Parathyroid adenoma (tissue), 2 donors: Measurements from ENCODE around the gene TGOLN2.
A peak's percentile ranks its signal among the peaks of the same experiment; 100 is the strongest.

Experiments
- H2AFZ ChIP-seq: fragments of 300-600 bp; sonication (generic); one replicate; pipeline ENCODE4 v1.7.0; 2017; ENCODE audit warnings: antibody characterized with exemption, mild to moderate bottlenecking
- H3K27ac ChIP-seq: fragments of 300-600 bp; sonication (generic); one replicate; pipeline ENCODE4 v1.7.0; 2017
- H3K27me3 ChIP-seq: fragments of 300-600 bp; sonication (generic); one replicate; pipeline ENCODE4 v1.7.0; 2017; ENCODE audit warnings: low read length; ENCODE audit not compliant: control insufficient read depth, insufficient read depth
- H3K36me3 ChIP-seq: fragments of 300-600 bp; sonication (generic); one replicate; pipeline ENCODE4 v1.7.0; 2017; ENCODE audit warnings: low read length; ENCODE audit not compliant: control insufficient read depth, insufficient read depth
- H3K4me1 ChIP-seq: fragments of 300-600 bp; sonication (generic); one replicate; pipeline ENCODE4 v1.7.0; 2017; ENCODE audit warnings: control low read depth
- H3K4me2 ChIP-seq: fragments of 300-600 bp; sonication (generic); one replicate; pipeline ENCODE4 v1.7.0; 2017; ENCODE audit warnings: low read length
- H3K4me3 ChIP-seq: fragments of 300-600 bp; sonication (generic); one replicate; pipeline ENCODE4 v1.7.0; 2017; ENCODE audit warnings: low read depth, low read length
- H3K79me2 ChIP-seq: fragments of 300-600 bp; sonication (generic); one replicate; pipeline ENCODE4 v1.7.0; 2017; ENCODE audit warnings: control low read depth
- H3K9ac ChIP-seq: fragments of 300-600 bp; sonication (generic); one replicate; pipeline ENCODE4 v1.7.0; 2017; ENCODE audit warnings: mild to moderate bottlenecking
- H3K9me3 ChIP-seq: fragments of 300-600 bp; sonication (generic); one replicate; pipeline ENCODE4 v1.7.0; 2017; ENCODE audit warnings: low read length; ENCODE audit not compliant: control insufficient read depth
- TF ChIP-seq, protein P1 (sequence below): fragments of 300-600 bp; sonication (generic); IDR thresholded peaks from one replicate; pipeline ENCODE4 v1.7.0; 2017; ENCODE audit warnings: antibody characterized with exemption, mild to moderate bottlenecking
- donor health status: primary hyperparathyroidism.

Gene TGOLN2

DNA sequence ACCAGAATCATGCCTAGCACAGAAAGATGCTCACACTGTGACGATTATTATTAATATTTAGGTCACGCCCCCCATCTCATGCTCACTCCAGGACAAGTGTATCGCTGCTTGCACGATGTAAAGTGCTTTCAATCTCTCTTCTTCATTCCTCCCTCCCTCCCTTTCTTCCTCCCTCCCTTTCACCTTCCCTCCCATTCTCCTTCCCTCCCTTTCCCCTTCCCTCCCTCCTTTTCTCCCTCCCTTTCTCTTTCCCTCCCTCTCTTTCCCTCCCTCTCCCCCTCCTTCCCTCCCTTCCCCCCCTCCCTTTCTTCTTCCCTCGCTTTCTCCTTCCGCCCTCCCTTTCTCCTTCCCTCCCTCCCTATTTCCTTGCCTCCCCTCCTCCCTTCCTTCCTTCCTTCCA lies 19.6 kb downstream of the TGOLN2 start:
- Histone ChIP-seq H3K9ac (no peak overlapping the region), H3K36me3 (no peaks in the 10 kb centered on the region), H2AFZ (no peak overlapping the region), H3K4me2 (no peak overlapping the region), H3K79me2 (no peaks in the 10 kb centered on the region), H3K27ac (no peak overlapping the region), H3K9me3 (no peaks in the 10 kb centered on the region), H3K4me3 (no peak overlapping the region), H3K4me1 (no peaks in the 10 kb centered on the region), H3K27me3 (no peaks in the 10 kb centered on the region)
- TF ChIP-seq, protein P1, sequence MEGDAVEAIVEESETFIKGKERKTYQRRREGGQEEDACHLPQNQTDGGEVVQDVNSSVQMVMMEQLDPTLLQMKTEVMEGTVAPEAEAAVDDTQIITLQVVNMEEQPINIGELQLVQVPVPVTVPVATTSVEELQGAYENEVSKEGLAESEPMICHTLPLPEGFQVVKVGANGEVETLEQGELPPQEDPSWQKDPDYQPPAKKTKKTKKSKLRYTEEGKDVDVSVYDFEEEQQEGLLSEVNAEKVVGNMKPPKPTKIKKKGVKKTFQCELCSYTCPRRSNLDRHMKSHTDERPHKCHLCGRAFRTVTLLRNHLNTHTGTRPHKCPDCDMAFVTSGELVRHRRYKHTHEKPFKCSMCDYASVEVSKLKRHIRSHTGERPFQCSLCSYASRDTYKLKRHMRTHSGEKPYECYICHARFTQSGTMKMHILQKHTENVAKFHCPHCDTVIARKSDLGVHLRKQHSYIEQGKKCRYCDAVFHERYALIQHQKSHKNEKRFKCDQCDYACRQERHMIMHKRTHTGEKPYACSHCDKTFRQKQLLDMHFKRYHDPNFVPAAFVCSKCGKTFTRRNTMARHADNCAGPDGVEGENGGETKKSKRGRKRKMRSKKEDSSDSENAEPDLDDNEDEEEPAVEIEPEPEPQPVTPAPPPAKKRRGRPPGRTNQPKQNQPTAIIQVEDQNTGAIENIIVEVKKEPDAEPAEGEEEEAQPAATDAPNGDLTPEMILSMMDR = no peak

DNA sequence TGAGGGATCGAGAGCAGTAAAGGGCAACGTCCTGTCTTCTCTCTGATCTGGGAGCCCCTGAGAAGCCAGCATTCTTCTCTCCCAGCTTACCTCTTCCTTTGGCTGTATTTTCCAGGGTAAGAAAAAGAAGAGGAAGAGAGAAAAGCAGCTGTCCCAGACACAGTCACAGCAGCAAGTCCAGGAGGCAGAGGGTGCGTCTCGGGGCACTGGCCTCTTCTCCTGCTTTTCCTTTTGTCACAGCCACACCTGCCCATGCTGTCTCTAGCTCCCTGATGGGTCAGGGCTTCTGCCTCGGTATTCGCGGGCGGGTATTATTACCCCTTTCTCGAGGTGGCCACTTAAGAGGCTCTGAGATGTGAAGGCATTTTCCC lies 20.3 kb downstream of the TGOLN2 start:
- no peak overlapping the region for H3K9ac ChIP-seq
- no peak overlapping the region for H3K4me2 ChIP-seq
- H3K36me3 ChIP-seq = no peaks in the 10 kb centered on the region
- no peaks in the 10 kb centered on the region for H3K27me3 ChIP-seq
- H3K27ac ChIP-seq = no peak overlapping the region
- no peaks in the 10 kb centered on the region for H3K79me2 ChIP-seq
- no peak overlapping the region for H2AFZ ChIP-seq
- TF ChIP-seq, protein P1 = no peak
- H3K4me1 ChIP-seq = no peaks in the 10 kb centered on the region
- no peaks in the 10 kb centered on the region for H3K9me3 ChIP-seq
- no peak overlapping the region for H3K4me3 ChIP-seq

DNA sequence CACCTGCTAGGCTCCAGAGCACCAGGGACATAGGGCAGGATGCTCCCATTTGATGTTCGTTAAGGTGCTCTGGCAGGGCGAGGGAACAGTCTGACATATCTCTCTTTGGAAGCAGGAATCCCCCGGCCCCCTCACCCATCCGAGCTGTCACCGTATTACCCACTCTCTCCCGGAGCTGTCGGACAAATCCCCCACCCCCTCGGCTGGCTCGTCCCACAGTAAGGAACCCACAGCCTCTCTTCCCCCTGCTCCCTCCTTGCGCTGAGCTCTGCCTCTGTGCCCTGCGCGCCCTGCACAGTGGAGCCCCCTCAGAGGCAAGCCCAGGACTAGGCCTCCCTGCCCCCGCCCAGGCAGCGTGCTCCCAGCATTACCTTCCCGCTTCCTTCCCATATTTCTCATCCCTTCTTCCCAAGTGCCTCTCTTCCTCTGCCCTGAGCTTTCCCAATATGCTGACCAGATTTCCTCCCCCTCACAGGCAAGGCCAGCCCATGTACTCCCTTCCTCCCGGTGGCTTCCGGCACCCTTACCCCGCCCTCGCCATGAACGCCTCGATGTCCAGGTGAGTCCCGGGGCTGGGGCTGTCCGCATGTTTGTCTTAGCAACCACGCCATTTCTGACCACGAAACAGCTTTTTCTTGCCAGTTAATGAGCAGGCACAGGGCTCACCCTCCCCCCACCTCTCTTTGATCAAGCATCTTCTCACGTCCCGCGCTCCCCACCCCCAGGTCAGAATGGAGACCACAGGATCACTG lies 23.8 kb downstream of the TGOLN2 start:
- Histone ChIP-seq H3K27ac (no peak overlapping the region), H2AFZ (no peak overlapping the region), H3K27me3 (no peaks in the 10 kb centered on the region), H3K79me2 (peaks cover 3% of the 10 kb centered on the region), H3K4me3 (no peak overlapping the region), H3K9me3 (no peaks in the 10 kb centered on the region), H3K9ac (no peak overlapping the region), H3K4me2 (no peak overlapping the region), H3K36me3 (no peaks in the 10 kb centered on the region), H3K4me1 (no peaks in the 10 kb centered on the region)
- TF ChIP-seq, protein P1 = no peak

DNA sequence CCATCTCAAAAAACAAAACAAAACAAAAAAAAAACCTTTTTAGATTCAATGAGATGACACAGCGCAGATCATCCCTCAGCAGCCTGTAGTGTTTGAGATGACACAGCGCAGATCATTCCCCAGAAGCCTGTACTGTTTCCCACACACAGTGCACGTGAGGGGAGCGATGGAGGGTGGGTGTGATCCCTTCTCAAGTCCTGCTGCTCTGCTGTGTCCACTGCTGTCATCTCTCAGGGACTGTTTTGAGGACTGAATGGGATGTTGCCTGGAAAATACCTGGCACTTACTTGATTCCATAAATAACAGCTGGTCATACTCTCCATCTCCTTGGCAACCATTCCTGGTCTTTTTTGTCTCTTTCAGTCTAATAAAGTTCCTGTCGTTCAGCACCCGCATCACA lies 25.7 kb downstream of the TGOLN2 start:
- no peaks in the 10 kb centered on the region for H3K9me3 ChIP-seq
- TF ChIP-seq, protein P1 = no peak
- no peak overlapping the region for H2AFZ ChIP-seq
- H3K4me2 ChIP-seq = no peak overlapping the region
- no peak overlapping the region for H3K4me3 ChIP-seq
- no peaks in the 10 kb centered on the region for H3K36me3 ChIP-seq
- H3K9ac ChIP-seq = no peak overlapping the region
- H3K79me2 ChIP-seq = peaks cover 3% of the 10 kb centered on the region
- H3K4me1 ChIP-seq = no peaks in the 10 kb centered on the region
- no peak overlapping the region for H3K27ac ChIP-seq
- no peaks in the 10 kb centered on the region for H3K27me3 ChIP-seq

DNA sequence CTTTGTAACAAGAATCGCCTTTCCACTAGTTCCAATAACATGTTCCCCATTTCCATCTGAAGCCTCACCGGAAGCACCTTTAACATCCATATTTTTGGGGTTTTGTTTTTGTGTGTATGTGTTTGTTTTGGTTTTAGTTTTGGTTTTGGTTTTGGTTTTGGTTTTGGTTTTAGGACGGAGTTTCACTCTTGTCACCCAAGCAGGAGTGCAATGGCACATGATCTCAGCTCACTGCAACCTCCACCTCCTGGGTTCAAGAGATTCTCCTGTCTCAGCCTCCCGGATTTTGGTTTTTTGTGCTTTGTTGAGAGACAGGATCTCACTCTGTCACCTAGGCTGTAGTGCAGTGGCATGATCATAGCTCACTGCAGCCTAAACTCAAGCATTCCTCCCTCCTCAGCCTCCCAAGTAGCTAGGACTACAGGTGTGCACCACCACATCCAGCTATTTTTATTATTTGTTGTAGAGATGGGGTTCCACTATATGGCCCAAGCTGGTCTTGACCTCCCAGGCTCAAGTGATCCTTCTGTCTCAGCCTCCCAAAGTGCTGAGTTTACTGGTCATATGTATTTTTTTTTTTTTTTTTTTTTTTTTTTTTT lies 36.3 kb downstream of the TGOLN2 start:
- Histone ChIP-seq H3K36me3 (no peaks in the 10 kb centered on the region), H3K9me3 (no peaks in the 10 kb centered on the region), H3K79me2 (no peaks in the 10 kb centered on the region), H3K27ac (peak overlapping the region; percentile 15), H3K27me3 (no peaks in the 10 kb centered on the region), H3K4me2 (peak overlapping the region; percentile 50), H3K4me3 (no peak overlapping the region), H3K4me1 (no peaks in the 10 kb centered on the region), H3K9ac (no peak overlapping the region), H2AFZ (peak overlapping the region; percentile 26)
- TF ChIP-seq, protein P1 = no peak
